ENCODE results near the gene CYB5B. TPM values are rescaled to one million over a fixed set of nuclear protein-coding genes. Genes with fewer than 3 reads are reported as not detected.

The CYB5B gene
- total RNA-seq, 1 experiment from 2014 or later: 242 TPM

DNA sequence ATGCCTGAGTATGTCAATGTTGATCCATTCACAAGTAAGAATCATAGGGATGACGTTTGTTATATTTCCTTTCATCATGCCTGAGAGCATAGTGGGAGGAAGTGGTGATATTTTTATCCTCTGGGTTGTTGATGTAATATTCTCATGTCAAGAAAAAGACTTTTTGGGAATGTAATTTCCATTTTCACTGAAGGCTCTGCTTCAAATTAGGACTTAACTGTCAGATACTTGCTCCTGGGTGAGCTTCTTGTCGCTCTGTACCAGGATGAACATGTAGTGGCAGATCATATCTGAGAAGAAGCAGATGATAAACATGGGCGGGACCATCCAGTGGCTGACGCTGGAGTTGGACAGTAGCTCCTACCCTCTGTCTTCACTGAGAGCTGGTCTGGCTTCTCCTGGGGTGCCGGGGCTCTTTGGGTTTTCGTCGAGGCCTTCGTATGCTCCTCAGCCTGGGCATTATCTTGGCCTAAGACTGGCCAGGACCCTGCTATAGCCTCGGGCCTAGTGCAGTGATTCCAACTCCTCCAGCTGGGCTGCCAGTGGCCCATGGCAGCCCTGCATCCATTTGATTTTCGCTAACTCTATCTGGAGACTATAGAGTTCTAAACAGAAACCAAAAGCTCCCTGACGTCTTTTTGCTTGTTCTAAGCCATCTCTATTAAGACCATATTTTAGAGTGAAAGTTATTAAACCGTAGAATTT, 19.7 kb downstream of the CYB5B start:
- no TSS peak for BruUV-seq (replicated peaks)
- intact Hi-C loops (cut with micrococcal nuclease; ENCODE audit: unreplicated experiment): no loop called here

DNA sequence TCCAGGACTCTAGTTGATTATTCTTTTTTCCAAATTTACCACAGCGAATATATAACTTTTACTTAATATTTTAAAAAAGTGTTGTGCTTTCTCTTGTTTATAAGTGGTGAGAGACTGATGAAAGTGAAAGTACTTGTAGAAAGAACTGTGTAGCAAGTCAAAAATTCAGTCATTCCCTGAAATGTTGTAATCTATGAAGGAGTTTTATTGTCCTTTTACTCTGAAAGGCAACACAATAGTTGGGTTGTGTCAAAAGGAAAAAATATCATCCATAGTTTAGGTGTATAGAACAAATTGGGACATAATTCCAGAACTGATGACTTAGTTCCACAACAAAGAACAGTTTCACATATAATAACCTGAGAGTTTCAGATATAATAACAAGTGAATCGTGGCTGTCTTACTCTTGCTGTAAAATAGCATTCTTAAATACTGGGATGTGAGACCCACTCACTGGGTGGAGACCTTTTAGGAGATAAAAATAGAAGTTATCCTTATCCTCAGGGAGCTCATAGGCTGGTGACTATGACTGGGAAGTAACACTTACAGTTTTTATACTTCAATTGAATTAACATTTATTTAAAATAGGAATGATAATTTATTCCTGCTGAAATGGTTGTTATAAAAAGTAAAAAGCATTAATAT, 20.6 kb downstream of the CYB5B start:
- ChIA-PET CTCF (no interaction called here), POLR2A (ENCODE audit: low non-redundant PET) (no interaction called here)
- H3K9me3 ChIP-seq (ENCODE audit: low read depth, low read length, poor library complexity, severe bottlenecking): no peaks in the 10 kb centered on the region
- peak overlapping the region; percentile 26 for H3K27ac ChIP-seq (ENCODE audit: low read depth, low read length, poor library complexity, severe bottlenecking)
- no peak for DNase-seq (ENCODE audit: low spot score)
- H3K27me3 ChIP-seq (replicated peaks; ENCODE audit: insufficient read depth, low read depth, low read length, poor library complexity): no peaks in the 10 kb centered on the region
- TF ChIP-seq, protein P1, sequence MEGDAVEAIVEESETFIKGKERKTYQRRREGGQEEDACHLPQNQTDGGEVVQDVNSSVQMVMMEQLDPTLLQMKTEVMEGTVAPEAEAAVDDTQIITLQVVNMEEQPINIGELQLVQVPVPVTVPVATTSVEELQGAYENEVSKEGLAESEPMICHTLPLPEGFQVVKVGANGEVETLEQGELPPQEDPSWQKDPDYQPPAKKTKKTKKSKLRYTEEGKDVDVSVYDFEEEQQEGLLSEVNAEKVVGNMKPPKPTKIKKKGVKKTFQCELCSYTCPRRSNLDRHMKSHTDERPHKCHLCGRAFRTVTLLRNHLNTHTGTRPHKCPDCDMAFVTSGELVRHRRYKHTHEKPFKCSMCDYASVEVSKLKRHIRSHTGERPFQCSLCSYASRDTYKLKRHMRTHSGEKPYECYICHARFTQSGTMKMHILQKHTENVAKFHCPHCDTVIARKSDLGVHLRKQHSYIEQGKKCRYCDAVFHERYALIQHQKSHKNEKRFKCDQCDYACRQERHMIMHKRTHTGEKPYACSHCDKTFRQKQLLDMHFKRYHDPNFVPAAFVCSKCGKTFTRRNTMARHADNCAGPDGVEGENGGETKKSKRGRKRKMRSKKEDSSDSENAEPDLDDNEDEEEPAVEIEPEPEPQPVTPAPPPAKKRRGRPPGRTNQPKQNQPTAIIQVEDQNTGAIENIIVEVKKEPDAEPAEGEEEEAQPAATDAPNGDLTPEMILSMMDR (conservative IDR thresholded peaks at IDR 0.05; ENCODE audit: low read depth, low read length): no peak
- no peak for TF ChIP-seq EZH2 (IDR thresholded peaks at IDR 0.05; ENCODE audit: borderline replicate concordance, low read depth, low read length, poor library complexity, severe bottlenecking)
- H3K4me1 ChIP-seq (ENCODE audit: insufficient read depth, low read length, poor library complexity, severe bottlenecking): peaks cover 14% of the 10 kb centered on the region
- peak overlapping the region; percentile 6 for H3K4me3 ChIP-seq (ENCODE audit: low read depth, low read length, poor library complexity, severe bottlenecking)
- intact Hi-C loops (cut with micrococcal nuclease; ENCODE audit: unreplicated experiment): no loop called here
- no TSS peak for BruUV-seq (replicated peaks)
- peaks cover 9% of the 10 kb centered on the region for H3K36me3 ChIP-seq (ENCODE audit: insufficient read depth, low read length, poor library complexity, severe bottlenecking)

More for the DNA sequence above, 19.7 kb downstream of the CYB5B start:
- Histone ChIP-seq H3K4me1 (ENCODE audit: insufficient read depth, low read length, poor library complexity, severe bottlenecking) (peaks cover 12% of the 10 kb centered on the region), H3K36me3 (ENCODE audit: insufficient read depth, low read length, poor library complexity, severe bottlenecking) (no peaks in the 10 kb centered on the region), H3K4me3 (ENCODE audit: low read depth, low read length, poor library complexity, severe bottlenecking) (peak overlapping the region; percentile 6), H3K9me3 (ENCODE audit: low read depth, low read length, poor library complexity, severe bottlenecking) (no peaks in the 10 kb centered on the region), H3K27me3 (replicated peaks; ENCODE audit: insufficient read depth, low read depth, low read length, poor library complexity) (no peaks in the 10 kb centered on the region), H3K27ac (ENCODE audit: low read depth, low read length, poor library complexity, severe bottlenecking) (peak overlapping the region; percentile 26)
- TF ChIP-seq, protein P1 (conservative IDR thresholded peaks at IDR 0.05; ENCODE audit: low read depth, low read length): no peak
- TF ChIP-seq EZH2 (IDR thresholded peaks at IDR 0.05; ENCODE audit: borderline replicate concordance, low read depth, low read length, poor library complexity, severe bottlenecking): no peak
- CTCF ChIA-PET: no interaction called here
- POLR2A ChIA-PET (ENCODE audit: low non-redundant PET): no interaction called here
- no peak for DNase-seq (ENCODE audit: low spot score)

DNA sequence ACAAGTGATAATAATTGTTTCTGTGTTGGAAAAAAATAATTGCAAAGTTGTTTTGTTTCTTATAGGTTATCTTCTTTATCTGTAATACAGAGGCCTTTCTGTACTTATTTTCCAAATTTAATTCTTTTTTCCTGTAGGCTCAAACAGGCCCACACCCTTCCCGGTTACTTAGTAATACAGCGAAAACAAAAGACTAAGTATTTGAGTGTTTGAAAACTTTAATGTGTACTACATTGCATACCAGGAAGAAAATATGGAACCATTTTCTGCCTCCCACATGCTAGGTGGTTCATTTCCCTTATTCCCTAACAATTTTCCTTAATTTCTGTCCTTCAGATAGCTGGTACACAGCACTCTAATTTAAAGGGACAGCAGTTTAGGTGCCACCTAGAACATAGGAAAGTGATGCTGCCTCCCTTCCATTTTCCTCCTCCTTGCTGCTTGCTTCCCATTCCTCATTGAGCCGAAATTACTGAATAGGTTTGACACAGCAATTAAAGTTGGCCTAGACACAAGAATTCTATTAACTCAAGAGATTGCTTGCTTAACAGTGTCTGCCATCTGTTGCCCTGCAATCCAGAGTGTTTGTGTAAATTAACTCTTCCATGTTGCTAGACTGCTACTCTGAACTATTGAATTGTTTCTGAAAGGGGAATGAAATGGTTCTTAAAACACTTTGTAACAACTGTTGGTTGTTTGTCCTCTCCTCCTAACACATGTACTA, 24.2 kb downstream of the CYB5B start:
- Histone ChIP-seq H3K27me3 (replicated peaks; ENCODE audit: insufficient read depth, low read depth, low read length, poor library complexity) (no peaks in the 10 kb centered on the region), H3K27ac (ENCODE audit: low read depth, low read length, poor library complexity, severe bottlenecking) (no peak overlapping the region), H3K9me3 (ENCODE audit: low read depth, low read length, poor library complexity, severe bottlenecking) (no peaks in the 10 kb centered on the region), H3K4me3 (ENCODE audit: low read depth, low read length, poor library complexity, severe bottlenecking) (no peak overlapping the region), H3K36me3 (ENCODE audit: insufficient read depth, low read length, poor library complexity, severe bottlenecking) (peaks cover 10% of the 10 kb centered on the region), H3K4me1 (ENCODE audit: insufficient read depth, low read length, poor library complexity, severe bottlenecking) (peaks cover 14% of the 10 kb centered on the region)
- intact Hi-C loops (cut with micrococcal nuclease; ENCODE audit: unreplicated experiment): no loop called here
- TF ChIP-seq EZH2 (IDR thresholded peaks at IDR 0.05; ENCODE audit: borderline replicate concordance, low read depth, low read length, poor library complexity, severe bottlenecking): no peak
- TF ChIP-seq, protein P1 (conservative IDR thresholded peaks at IDR 0.05; ENCODE audit: low read depth, low read length): no peak
- ChIA-PET CTCF (no interaction called here), POLR2A (ENCODE audit: low non-redundant PET) (no interaction called here)
- BruUV-seq (replicated peaks): no TSS peak
- DNase-seq (ENCODE audit: low spot score): peak; percentile 70
